CD4-positive, CD25-positive, alpha-beta regulatory T cell (primary cell): ENCODE results near the gene MMD2. TPM values are rescaled to one million over a fixed set of nuclear protein-coding genes. Genes with fewer than 3 reads are reported as not detected.
A peak's percentile ranks its signal among the peaks of the same experiment; 100 is the strongest.

Experiments used
- ATAC-seq, 2 donors: fragments of 150-1000 bp; cut with Tn5 transposase; one replicate each; pipeline ENCODE4 v1.10.0; 2021; ENCODE audit warnings: low read depth in 2 of 2, moderate number of reproducible peaks in 2 of 2, moderate library complexity in 1 of 2
- DNase-seq, 3 donors: peaks; one replicate each; pipeline versions ENCODE4 v3.0.0 to v3.0.0-alpha.2; 2012 to 2022; ENCODE audit warnings: mixed read lengths in 1 of 3
- H3K27ac ChIP-seq: one replicate; pipeline ENCODE4 v1.7.0; 2013; ENCODE audit warnings: mild to moderate bottlenecking, low read length; ENCODE audit not compliant: insufficient read depth, poor library complexity, severe bottlenecking
- H3K27me3 ChIP-seq: one replicate; pipeline ENCODE4 v1.7.0; 2013; ENCODE audit warnings: low read length; ENCODE audit not compliant: control insufficient read depth, insufficient read depth
- H3K36me3 ChIP-seq: one replicate; pipeline ENCODE4 v1.7.0; 2013; ENCODE audit warnings: mild to moderate bottlenecking, low read length, moderate library complexity; ENCODE audit not compliant: control insufficient read depth, insufficient read depth
- H3K4me1 ChIP-seq: 2 replicates; pipeline ENCODE4 v1.7.0; 2013; ENCODE audit warnings: mild to moderate bottlenecking, low read length; ENCODE audit not compliant: insufficient read depth, control insufficient read depth, poor library complexity, severe bottlenecking
- H3K4me3 ChIP-seq: one replicate; pipeline ENCODE4 v1.7.0; 2013; ENCODE audit warnings: low read depth, mild to moderate bottlenecking, low read length, moderate library complexity
- H3K9me3 ChIP-seq, 2 experiments: 1 replicate in 1 of 2; 2 replicates in 1 of 2; pipeline ENCODE4 v1.7.0; 2013; ENCODE audit warnings: low read length in 2 of 2, mild to moderate bottlenecking in 1 of 2, moderate library complexity in 1 of 2; ENCODE audit not compliant: control insufficient read depth in 2 of 2
- H3K27ac Mint-ChIP-seq, 3 donors: one replicate each; pipeline ENCODE4 v1.8.0; 2020 to 2022; ENCODE audit warnings: mild to moderate bottlenecking in 3 of 3, mixed read lengths in 3 of 3, moderate library complexity in 2 of 3
- H3K27me3 Mint-ChIP-seq: one replicate; pipeline ENCODE4 v1.8.0; 2022; ENCODE audit warnings: mild to moderate bottlenecking, mixed read lengths
- H3K36me3 Mint-ChIP-seq: one replicate; pipeline ENCODE4 v1.8.0; 2020; ENCODE audit warnings: mixed read lengths
- H3K4me1 Mint-ChIP-seq, 4 donors: one replicate each; pipeline ENCODE4 v1.8.0; 2020 to 2022; ENCODE audit warnings: mixed read lengths in 4 of 4, mild to moderate bottlenecking in 1 of 4
- H3K4me3 Mint-ChIP-seq, 4 donors: one replicate each; pipeline ENCODE4 v1.8.0; 2020 to 2022; ENCODE audit warnings: mild to moderate bottlenecking in 4 of 4, mixed read lengths in 4 of 4, moderate library complexity in 3 of 4
- H3K9me3 Mint-ChIP-seq, 7 donors: one replicate each; pipeline ENCODE4 v1.8.0; 2020 to 2022; ENCODE audit warnings: mixed read lengths in 7 of 7, mild to moderate bottlenecking in 3 of 7, moderate library complexity in 2 of 7
- polyA plus RNA-seq, 4 donors: library from polyadenylated mRNA; unstranded; fragments of 300-500 nt; fragmentation: Illumina TruSeq; gene quantifications; one replicate each; pipeline ENCODE4 v1.2.3, GENCODE V29; 2021
- total RNA-seq: library from RNA; stranded (reverse); gene quantifications from one replicate; pipeline ENCODE4 v1.2.3, GENCODE V29; 2022

The MMD2 gene
- total and polyA plus RNA-seq, 5 donors from 2014 or later = not detected

- no peak overlapping the region for H3K27ac ChIP-seq
- peak overlapping the region in 2 of 4 donors; percentile 25 to 31 for H3K4me3 Mint-ChIP-seq
- ATAC-seq (no peak), DNase-seq (no peak)
- peaks cover 61% of the 10 kb centered on the region for H3K27me3 Mint-ChIP-seq
- no peaks in the 10 kb centered on the region for H3K36me3 Mint-ChIP-seq
- H3K9me3 ChIP-seq = no peaks in the 10 kb centered on the region
- H3K4me3 ChIP-seq = no peak overlapping the region
- H3K27me3 ChIP-seq = peaks cover 30% of the 10 kb centered on the region
- H3K9me3 Mint-ChIP-seq = peaks cover 0 to 15% (median 5%) of the 10 kb centered on the region in 7 donors
- no peaks in the 10 kb centered on the region for H3K4me1 ChIP-seq
- no peak overlapping the region for H3K27ac Mint-ChIP-seq
- H3K4me1 Mint-ChIP-seq = peaks cover 0 to 3% (median 0%) of the 10 kb centered on the region in 4 donors
- no peaks in the 10 kb centered on the region for H3K36me3 ChIP-seq
These were observed 96.8 kb downstream of the MMD2 start for GRCh38 chr7:4862156-4862555.

GRCh38 chr7:4861673-4862072 is 97.3 kb downstream of the MMD2 start, which contains the start of gene PAPOLB:
Gene PAPOLB (minus strand): TSS chr7:4862030. CDS start chr7:4861810, 220 bp downstream.
- H3K4me3 ChIP-seq = no peak within 1 kb of the TSS
- no peaks in the 10 kb centered on the region for H3K36me3 ChIP-seq
- no peaks in the 10 kb centered on the region for H3K9me3 ChIP-seq
- H3K27me3 Mint-ChIP-seq = peaks cover 61% of the 10 kb centered on the region
- peaks cover 0 to 15% (median 5%) of the 10 kb centered on the region in 7 donors for H3K9me3 Mint-ChIP-seq
- no peak within 1 kb of the TSS for H3K27ac ChIP-seq
- H3K4me1 ChIP-seq = no peaks in the 10 kb centered on the region
- H3K4me1 Mint-ChIP-seq = peaks cover 0 to 3% (median 0%) of the 10 kb centered on the region in 4 donors
- no peaks in the 10 kb centered on the region for H3K36me3 Mint-ChIP-seq
- H3K27me3 ChIP-seq = peaks cover 30% of the 10 kb centered on the region
- DNase-seq (no peak), ATAC-seq (peak in 1 of 2 donors; percentile 14)
- peak within 1 kb of the TSS in 2 of 4 donors; percentile 25 to 31 for H3K4me3 Mint-ChIP-seq
- no peak within 1 kb of the TSS for H3K27ac Mint-ChIP-seq

GRCh38 chr7:4861227-4861626 is 97.8 kb downstream of the MMD2 start:
- Mint-ChIP-seq H3K4me1 (peaks cover 0 to 3% (median 0%) of the 10 kb centered on the region in 4 donors), H3K27me3 (peaks cover 58% of the 10 kb centered on the region), H3K36me3 (no peaks in the 10 kb centered on the region), H3K27ac (no peak overlapping the region), H3K9me3 (peaks cover 0 to 12% (median 5%) of the 10 kb centered on the region in 7 donors), H3K4me3 (no peak overlapping the region)
- no peaks in the 10 kb centered on the region for H3K9me3 ChIP-seq
- H3K4me3 ChIP-seq = no peak overlapping the region
- ATAC-seq (no peak), DNase-seq (no peak)
- H3K4me1 ChIP-seq = no peaks in the 10 kb centered on the region
- H3K27me3 ChIP-seq = peaks cover 30% of the 10 kb centered on the region
- H3K36me3 ChIP-seq = no peaks in the 10 kb centered on the region
- H3K27ac ChIP-seq = no peak overlapping the region

- Histone ChIP-seq H3K36me3 (no peaks in the 10 kb centered on the region), H3K4me3 (no peak overlapping the region), H3K27me3 (peaks cover 17% of the 10 kb centered on the region), H3K9me3 (no peaks in the 10 kb centered on the region), H3K27ac (no peak overlapping the region), H3K4me1 (no peaks in the 10 kb centered on the region)
- H3K4me3 Mint-ChIP-seq = no peak overlapping the region
- H3K27ac Mint-ChIP-seq = no peak overlapping the region
- peaks cover 0 to under 1% (median 0%) of the 10 kb centered on the region in 4 donors for H3K4me1 Mint-ChIP-seq
- DNase-seq (no peak), ATAC-seq (no peak)
- no peaks in the 10 kb centered on the region for H3K36me3 Mint-ChIP-seq
- peaks cover 26% of the 10 kb centered on the region for H3K27me3 Mint-ChIP-seq
- H3K9me3 Mint-ChIP-seq = peaks cover 0 to 4% (median 0%) of the 10 kb centered on the region in 7 donors
These were observed 101.8 kb downstream of the MMD2 start for GRCh38 chr7:4857189-4857588.

GRCh38 chr7:4856336-4857057 is 102.5 kb downstream of the MMD2 start:
- Mint-ChIP-seq H3K27ac (no peak overlapping the region), H3K36me3 (no peaks in the 10 kb centered on the region)
- no peak for ATAC-seq

More at GRCh38 chr7:4856336-4857057, 102.5 kb downstream of the MMD2 start:
- H3K9me3 ChIP-seq = no peaks in the 10 kb centered on the region
- H3K36me3 ChIP-seq = no peaks in the 10 kb centered on the region
- H3K27me3 Mint-ChIP-seq = peaks cover 24% of the 10 kb centered on the region
- H3K4me3 Mint-ChIP-seq = no peak overlapping the region
- no peak overlapping the region for H3K27ac ChIP-seq
- peaks cover 0 to 3% (median 0%) of the 10 kb centered on the region in 7 donors for H3K9me3 Mint-ChIP-seq
- no peaks in the 10 kb centered on the region for H3K4me1 Mint-ChIP-seq
- no peaks in the 10 kb centered on the region for H3K4me1 ChIP-seq
- no peak for DNase-seq
- H3K27me3 ChIP-seq = peaks cover 17% of the 10 kb centered on the region
- H3K4me3 ChIP-seq = no peak overlapping the region

Other genes starting within 250 kb of the MMD2 start
- 130 TPM for gene AP5Z1, start 183.6 kb downstream of the MMD2 start, total RNA-seq
- gene AP5Z1, start 183.6 kb downstream of the MMD2 start, polyA plus RNA-seq = 10 to 100 TPM; 36.3 to 51.9 (median 44.7) TPM
- not detected for gene PAPOLB, start 97.2 kb downstream of the MMD2 start, total RNA-seq
- gene PAPOLB, start 97.2 kb downstream of the MMD2 start, polyA plus RNA-seq = not detected
- gene RADIL, start 75.5 kb downstream of the MMD2 start, total RNA-seq = not detected
- not detected for gene RADIL, start 75.5 kb downstream of the MMD2 start, polyA plus RNA-seq
- gene RBAK, start 86.7 kb upstream of the MMD2 start, total RNA-seq = 16.4 TPM
- 1 to 10 TPM; 3.2 to 5.5 (median 4.4) TPM for gene RBAK, start 86.7 kb upstream of the MMD2 start, polyA plus RNA-seq
- gene WIPI2, start 231.0 kb upstream of the MMD2 start, total RNA-seq = 129 TPM
- gene WIPI2, start 231.0 kb upstream of the MMD2 start, polyA plus RNA-seq = 100 to 1,000 TPM in 1 of 4 donors, 10 to 100 TPM in 3; 93.2 to 105 (median 96.5) TPM